HG03558 (cell line): ENCODE measurements around the gene SUN5.
"Not testable (repeated sequence)": the region's sequence is repeated elsewhere in the genome, so short reads cannot be mapped to it uniquely, and the experiment has no call there.

ENCODE experiments used
- ATAC-seq: cut with Tn5 transposase; IDR thresholded peaks from one replicate; pipeline ENCODE4 v1.9.1; 2021; ENCODE audit warnings: moderate number of reproducible peaks; ENCODE audit not compliant: unreplicated experiment; ENCODE audit errors: extremely low read depth

The SUN5 gene

DNA sequence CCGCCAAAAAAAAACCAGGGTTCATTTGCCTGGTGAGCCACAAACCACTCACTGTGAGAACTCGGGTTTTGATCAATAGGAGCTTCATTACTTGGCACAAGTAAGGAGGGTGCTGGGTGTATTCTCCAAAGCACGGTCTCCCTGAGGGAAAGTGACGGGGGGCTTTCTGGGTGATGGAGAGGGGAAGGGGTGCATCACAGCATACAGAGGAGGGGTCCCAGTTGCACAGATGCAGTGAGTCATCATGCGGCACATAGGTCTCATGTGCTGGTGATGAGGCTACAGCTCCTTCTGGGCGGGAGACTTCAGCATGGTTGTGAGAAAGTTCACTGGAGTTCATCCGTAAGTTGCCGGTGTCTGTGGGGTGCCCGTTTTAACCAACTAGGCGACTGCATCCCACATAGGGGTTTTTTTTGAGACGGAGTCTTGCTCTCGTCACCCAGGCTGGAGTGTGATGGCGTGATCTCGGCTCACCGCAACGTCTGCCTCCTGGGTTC is 36.2 kb downstream of the SUN5 start:
- ATAC-seq = no peak

DNA sequence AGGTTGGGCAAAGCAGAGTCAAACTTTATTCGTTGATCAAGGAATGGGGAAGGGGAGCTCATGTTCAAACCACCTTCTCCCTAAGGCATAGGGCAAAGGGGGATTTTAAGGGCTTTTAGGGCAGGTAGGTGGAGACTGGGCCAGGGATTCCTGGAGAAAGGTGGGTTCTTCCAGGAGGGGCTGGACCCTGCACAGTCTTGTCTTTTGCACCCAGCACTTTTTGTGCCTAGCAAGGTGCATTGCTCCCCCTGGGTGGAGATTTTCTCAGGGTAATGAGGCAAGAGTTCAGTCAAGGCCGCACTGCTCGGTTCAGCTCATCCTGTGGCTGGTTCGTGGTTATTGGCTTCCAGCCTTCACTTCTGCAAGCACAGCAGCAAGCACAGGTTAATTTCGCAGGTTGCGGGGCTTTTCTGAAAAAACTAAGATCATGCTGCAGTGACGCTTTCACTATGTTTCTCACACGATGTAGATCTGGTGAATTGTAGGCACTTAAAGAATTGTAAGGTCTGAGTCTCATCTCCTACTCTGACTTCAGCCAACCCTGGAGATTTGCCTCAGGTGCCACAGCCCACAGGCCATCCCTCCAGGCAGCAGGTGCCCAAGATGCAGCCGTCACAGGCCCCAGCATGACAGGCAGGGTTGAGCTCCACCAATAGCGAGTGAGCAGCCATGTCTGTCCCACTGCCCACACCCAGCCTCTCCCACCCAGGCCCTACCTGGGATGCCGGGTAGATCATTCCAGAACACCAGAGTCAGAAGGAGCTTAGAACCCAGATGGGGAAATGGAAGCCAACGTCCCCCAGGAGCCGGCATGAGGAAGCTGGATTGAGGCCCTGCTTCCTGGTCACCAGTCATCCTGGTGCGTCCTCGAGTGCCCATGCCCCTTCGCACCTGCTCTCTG is 37.1 kb downstream of the SUN5 start:
- no peak for ATAC-seq

DNA sequence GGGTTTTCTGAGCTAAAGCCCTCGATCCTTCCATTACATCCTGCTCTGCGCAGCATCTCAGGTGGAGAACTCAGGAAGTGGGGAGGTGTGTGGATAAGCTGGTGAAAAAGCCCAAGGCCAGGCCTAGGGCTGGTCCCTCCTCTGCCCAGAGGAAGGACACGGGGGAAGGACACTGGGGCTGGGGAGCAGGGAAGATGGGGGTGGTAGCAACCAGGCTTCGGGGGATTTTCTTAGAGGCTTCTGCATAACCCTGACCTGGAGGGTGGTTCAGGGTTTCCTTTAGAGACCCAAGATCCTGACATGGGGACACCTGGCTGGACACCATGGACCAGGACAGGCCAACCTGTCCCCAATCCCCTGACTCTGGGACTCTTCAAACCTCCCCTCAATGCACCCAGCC is 37.9 kb downstream of the SUN5 start:
- ATAC-seq = no peak

GRCh38 chr20:32965581-32966373 is 38.5 kb downstream of the SUN5 start:
- no peak for ATAC-seq

- no peak for ATAC-seq
These were observed 39.1 kb downstream of the SUN5 start for GRCh38 chr20:32965115-32965514.

- ATAC-seq = no peak
These were observed 39.7 kb downstream of the SUN5 start for GRCh38 chr20:32964575-32964974.

DNA sequence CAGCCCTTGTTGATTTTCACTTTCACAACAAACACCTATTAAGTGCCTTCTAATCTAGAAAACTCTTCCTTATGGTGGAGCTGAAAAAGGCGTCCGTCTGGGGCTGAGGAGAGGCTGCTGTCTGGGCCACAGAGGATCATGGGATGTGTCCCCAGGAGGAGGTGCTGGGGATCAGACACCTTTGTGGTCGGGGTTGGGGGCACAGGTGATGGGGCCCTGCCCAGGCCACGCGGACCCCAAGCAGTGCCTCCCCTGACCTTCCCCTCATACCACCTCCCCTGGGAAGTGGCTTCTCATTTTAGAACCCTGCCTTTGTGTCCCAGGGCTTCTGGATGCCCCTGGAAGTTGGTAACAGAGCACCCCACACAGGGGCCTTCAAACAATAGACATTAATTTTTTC is 41.1 kb downstream of the SUN5 start:
- no peak for ATAC-seq

DNA sequence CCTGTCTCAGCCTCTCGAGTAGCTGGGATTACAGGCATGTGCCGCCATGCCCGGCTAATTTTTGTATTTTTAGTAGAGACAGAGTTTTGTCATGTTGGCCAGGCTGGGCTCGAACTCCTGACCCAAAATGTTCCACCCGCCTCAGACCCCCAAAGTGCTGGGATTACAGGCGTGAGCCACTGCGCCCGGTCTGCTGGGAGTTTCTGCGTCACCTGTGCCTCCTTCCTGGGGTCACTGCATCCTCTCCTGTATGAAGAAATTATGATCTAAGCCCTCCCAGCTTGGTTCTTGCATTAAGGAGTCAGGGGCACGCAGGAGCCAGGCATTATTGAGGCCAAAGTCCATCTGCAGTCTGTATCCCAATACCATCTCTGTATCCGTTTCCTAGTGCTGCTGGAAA is 41.6 kb downstream of the SUN5 start:
- not testable (repeated sequence) for ATAC-seq

GRCh38 chr20:32962053-32962452 is 42.2 kb downstream of the SUN5 start:
- no peak for ATAC-seq

DNA sequence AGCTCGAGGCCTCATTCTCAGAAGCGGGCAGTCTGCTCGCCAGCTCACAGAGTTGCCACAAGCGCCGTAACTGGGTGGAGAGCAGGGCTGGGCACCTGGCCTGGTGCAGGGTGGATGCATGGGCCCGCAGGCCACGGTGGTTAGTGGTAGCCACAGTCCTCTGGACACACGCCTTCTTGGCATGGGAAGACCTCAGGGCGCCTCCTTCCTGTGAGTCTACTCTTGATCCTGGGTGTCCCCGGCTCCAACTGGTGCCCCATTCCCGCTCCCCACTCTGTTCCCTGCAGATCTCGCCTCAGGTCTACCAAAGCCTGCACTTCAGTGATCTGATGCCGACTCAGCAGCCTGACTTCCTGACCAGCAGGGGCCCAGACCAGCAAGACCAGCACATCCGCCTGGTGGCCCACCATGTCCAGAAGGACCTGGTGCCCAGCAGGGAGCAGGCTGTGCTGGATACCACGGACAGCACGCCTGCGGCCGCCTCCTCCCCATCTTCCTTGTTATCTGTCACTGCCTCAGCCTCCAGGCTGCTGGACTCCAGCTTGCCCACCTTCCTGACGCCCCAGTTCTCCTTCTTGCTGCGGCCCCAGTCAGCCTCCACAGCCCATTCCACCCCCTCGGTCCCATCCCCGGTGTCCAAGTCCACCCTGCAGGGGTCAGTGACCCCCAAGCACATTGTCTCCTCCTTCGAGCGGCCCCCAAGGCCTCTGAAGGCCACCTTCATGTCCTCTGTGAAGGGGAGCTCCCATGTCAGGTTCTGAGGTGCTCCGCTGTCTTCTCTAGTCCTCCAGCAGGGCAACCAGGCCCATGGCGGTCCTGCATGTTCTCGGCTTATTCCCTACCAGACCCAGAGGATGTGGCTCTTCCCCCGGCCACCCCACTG is 43.1 kb downstream of the SUN5 start:
- no peak for ATAC-seq

GRCh38 chr20:32960222-32960518 is 44.1 kb downstream of the SUN5 start:
- no peak for ATAC-seq

- no peak for ATAC-seq
These were observed 44.6 kb downstream of the SUN5 start for GRCh38 chr20:32959351-32960221.

DNA sequence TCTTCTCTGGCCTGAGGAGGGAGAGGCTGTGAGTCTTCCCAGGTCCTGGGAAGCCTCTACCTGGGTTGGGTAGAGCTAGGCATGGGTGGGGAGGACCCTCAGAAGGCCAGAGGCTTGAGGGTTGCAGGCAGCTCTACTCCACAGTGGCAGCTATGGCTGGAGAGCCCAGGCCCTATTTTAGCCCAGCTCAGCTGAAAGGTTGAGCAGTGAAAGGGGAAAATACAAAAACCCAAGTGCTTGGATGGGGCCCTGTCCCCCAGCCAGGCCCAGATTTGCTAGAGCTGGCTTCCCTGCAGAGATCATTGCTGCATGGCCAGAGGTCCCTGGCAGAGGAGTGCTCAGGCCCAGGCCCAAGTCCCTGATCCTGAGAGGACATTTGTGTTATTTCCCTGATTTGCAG is 45.7 kb downstream of the SUN5 start:
- ATAC-seq = no peak

GRCh38 chr20:32957459-32957858 is 46.8 kb downstream of the SUN5 start:
- ATAC-seq = no peak

DNA sequence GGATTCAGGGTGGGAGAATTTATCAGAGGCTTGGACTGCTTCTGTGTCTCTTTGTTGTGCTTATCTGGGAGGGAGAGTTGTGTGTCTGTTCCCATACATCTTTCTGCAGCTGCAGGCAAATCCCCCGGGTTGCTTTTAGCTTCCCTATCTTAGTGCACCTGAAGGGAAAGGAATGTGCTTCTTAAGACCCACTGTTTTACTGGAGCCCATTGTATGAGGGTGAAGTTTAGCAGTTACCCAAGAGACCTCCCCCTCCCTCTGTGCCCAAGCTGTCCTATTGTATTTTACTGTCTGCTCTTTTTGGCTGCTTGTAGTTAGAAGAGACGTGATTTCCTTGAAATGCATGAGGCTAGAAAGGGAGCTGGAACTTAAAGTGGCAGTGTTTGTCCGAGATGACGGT is 53.7 kb downstream of the SUN5 start:
- not testable (repeated sequence) for ATAC-seq

- ATAC-seq = no peak
These were observed 57.6 kb downstream of the SUN5 start for GRCh38 chr20:32946629-32947028.

DNA sequence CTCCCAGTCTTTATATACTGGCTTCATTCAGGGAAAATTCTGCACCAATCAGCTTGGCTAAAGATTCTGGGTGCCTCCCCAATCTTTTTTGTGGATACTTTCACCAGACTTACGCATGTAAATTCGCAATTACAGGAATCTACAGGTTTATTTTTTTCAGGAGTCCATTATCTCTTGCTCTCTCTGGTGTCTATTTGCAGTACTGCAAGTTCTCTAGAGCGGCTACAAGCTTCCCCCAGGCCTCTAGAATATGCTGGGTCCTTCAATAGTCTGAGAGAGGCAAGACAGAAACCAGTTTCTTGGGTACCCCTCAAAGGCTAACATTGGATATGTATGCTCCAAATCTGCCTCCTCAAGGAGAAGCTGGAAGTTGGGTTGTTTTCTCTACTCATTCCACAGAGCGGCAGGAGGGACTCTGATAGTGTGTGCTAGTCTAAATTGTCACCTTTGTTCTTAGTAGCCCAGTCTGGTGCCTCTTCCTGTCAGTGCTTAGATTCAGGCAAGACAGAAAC is 58.5 kb downstream of the SUN5 start:
- no peak for ATAC-seq

- ATAC-seq = no peak
These were observed 60.7 kb downstream of the SUN5 start for GRCh38 chr20:32943490-32944052.
